Measurements from ENCODE around the gene FAM53B.

Gene FAM53B

GRCh38 chr10:124663228-124663627 lies 81.0 kb downstream of the FAM53B start:
- DNase-seq (ENCODE audit: low read depth) = no peak

- no peak for DNase-seq (ENCODE audit: low read depth)
These were observed 82.5 kb downstream of the FAM53B start for GRCh38 chr10:124661660-124662180.

DNA sequence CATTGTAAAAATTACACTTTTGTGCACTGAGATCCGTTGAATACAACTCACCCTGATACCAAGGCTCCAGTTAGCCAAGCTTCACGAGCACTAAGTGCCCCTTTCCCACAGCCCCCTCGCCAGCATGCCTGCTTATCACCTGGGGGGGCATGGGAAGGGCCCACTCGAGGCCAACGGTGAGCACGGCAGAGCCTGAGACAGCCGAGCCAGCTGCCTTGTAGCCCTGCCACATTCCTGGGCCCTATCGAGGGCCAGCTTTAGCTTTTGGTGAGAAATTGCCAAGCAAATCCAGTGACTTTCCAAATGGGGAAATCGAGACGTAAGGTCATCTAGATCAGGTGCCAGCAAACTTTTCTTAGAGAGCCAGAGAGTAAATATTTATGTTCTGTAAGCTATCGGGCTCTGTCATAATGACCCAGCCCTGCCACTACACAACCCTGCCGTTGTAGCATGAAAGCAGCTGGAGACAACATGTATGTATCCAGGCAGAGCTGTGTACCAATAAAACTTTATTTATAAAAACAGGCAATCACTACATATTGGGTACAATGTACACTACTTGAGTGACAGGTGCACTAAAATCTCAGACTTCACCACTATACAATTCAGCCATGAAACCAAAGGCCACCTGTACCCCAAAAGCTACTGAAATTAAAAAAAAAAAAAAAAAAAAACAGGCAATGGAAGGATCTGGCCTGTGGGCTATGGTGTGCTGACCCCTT lies 83.6 kb downstream of the FAM53B start:
- DNase-seq (ENCODE audit: low read depth) = no peak

GRCh38 chr10:124659380-124659779 lies 84.8 kb downstream of the FAM53B start:
- no peak for DNase-seq (ENCODE audit: low read depth)

GRCh38 chr10:124658591-124659242 lies 85.5 kb downstream of the FAM53B start:
- no peak for DNase-seq (ENCODE audit: low read depth)

DNA sequence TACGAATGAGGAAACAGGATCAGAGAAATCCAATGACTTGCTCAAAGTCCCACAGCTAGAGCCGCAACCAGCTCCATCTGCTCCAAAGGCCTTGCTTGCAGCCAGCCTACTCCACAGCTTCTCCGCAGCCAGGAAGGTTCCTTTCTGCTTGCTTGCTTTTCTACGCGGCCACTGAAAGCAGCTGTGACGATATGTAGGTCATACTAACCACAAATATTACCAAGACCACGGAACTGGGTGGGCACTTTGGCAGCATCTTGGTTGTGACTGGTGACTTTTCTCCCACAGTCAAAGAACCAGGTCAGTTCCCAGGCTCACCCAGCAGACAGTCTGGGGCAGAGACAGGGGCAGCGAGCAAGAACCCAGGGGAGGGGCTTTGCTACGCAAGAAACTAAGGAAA lies 86.4 kb downstream of the FAM53B start:
- no peak for DNase-seq (ENCODE audit: low read depth)

DNA sequence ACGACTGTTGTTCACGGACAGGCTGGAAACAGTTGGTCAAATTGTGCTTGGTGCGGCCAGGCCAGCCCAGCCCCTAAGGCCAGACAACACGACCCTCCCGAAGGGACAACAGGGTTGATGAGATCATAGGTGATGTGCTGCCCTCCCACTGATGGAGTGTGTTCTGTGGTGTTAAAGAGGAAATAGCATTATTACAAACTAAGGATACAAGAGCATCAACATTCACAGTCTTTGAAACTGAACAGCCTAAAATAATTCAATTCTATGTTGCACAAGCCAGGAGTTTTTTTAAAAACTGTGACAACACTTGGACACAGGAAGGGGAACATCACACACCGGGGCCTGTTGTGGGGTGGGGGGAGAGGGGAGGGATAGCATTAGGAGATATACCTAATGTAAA lies 87.6 kb downstream of the FAM53B start:
- DNase-seq (ENCODE audit: low read depth) = no peak

- DNase-seq (ENCODE audit: low read depth) = no peak
These were observed 88.1 kb downstream of the FAM53B start for GRCh38 chr10:124656113-124656490.

- DNase-seq (ENCODE audit: low read depth) = no peak
These were observed 88.7 kb downstream of the FAM53B start for GRCh38 chr10:124655191-124656112.

DNA sequence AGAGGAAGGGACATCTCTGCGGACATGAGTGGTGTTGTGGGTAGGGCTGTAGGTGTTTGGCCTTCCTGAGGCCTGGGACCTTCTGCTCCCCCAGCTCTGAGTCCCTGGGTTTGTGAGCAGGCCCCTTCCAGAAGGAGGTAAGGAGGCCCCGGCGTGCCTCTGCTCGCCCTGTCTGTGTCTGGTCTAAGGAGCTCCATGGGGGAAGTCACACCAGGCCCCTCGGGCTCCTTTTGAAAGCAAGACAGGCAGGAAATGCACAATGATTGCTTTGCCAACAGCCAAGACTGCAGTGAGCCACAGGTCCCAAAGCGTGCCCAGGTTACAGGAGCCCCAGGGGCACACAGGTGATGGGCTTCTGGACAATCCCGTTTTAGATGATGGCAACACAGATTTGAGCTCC lies 89.5 kb downstream of the FAM53B start:
- DNase-seq (ENCODE audit: low read depth) = no peak

DNA sequence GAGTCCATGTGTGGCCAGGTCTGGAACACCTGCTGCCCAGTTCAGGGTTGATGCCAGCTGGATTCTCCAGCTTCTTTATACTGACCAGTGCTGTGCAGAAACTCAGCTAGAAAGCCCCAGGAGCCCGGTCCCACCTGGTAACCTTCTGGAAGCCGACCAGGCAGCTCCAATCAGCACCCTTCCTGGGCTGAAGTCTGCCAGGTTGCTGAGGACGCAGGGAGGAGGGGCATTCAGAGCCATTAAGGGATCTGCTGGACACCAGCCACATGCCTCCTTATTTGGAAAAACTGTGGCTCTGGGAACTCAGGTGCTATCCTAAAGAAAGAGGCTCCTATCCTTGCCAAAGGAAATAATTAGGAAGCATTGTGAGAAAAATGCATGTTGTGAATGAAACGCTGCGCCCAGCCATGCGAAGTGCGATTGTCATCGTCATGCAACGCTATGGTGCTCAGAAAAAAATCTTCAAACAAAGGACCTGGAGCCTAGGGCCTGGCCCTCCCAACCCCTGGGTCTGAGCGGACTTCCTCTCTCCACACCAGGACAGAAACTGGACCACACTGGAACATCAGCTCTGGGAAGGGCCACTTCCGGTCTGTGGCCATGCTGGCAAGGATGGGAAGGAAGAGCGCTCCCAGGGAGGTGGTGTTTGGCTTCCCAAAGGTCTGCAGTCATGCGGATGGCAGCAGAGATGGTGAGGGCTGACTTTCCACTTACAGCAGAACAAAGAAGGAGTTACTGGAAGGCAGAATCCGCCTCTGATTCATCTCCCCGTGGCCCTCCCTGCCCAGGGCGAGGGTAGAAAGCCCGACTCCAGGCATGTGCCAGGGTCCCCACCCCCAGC lies 90.1 kb downstream of the FAM53B start:
- no peak for DNase-seq (ENCODE audit: low read depth)

DNA sequence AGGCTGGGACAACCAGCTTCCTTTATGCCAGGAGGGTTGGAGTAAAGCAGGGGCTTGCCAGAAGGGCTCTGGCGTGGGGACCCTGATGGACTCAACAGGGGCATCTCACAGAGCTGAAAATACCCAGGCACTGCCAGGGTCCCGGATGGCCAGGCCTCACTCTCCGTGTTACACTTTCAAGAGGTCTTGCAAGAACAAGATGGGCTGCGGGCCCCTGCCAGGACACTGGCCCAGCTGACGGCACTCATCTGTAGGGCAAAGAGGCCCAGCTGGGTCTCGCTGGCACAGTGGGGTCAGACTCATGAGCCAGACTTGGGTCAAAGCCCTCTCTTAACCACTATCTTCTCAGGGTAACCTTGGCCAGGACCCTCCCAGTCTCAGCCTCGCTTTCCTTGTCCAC lies 90.9 kb downstream of the FAM53B start:
- no peak for DNase-seq (ENCODE audit: low read depth)

- no peak for DNase-seq (ENCODE audit: low read depth)
These were observed 91.5 kb downstream of the FAM53B start for GRCh38 chr10:124652701-124653100.

- no peak for DNase-seq (ENCODE audit: low read depth)
These were observed 92.0 kb downstream of the FAM53B start for GRCh38 chr10:124652200-124652599.

DNA sequence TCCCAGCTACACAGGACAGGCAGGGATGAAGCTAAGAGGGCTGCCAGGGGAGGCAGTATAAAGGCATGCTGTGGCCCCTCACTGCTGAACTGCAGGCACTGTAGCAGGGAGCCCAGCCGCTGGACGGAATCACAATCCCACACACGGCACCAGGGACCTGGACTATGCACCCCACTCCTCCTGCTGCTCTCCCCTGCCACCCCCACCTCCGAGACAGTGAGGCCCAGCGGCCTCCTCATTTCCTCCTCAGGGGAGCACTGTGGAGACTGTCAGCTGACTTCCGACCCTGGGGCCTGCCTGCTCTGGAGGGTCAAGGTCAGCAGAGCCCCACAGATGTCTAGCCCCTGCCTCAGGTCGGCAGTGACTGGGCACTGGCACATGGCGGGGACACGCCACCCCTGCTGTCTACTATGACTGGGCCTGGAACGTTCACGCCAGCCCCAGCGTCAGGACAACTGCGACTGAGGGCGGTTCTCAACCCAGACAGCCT lies 92.7 kb downstream of the FAM53B start:
- DNase-seq (ENCODE audit: low read depth) = no peak

DNA sequence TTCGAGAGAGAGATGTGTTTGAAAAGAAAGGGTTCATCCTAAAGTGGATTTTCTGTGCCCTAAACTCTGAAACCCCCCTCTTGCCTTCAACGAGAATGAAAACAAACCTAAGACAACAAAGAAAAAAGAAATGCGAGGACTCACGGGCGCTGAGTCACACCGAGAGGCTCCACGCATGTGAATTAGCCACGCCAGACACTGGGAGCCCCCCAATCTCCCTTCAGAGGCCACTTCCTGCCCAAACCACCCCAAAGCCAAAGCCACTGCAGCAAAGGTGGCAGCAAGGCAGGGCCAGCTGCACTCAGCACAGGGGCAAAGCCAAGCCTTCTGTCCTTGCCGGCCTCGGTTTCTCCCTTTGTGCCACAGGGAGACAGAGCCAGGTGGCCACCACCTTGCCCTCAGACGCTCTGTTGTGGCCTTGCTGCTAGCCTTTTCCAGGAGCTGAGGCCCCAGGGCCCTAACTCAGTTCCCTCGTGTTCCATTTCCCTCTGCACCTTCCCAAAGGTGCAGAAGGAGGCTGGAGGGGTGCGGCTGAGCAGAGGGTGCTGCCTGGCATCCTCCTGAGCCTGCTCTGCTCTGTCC lies 93.3 kb downstream of the FAM53B start:
- peak; percentile 65 for DNase-seq (ENCODE audit: low read depth)

DNA sequence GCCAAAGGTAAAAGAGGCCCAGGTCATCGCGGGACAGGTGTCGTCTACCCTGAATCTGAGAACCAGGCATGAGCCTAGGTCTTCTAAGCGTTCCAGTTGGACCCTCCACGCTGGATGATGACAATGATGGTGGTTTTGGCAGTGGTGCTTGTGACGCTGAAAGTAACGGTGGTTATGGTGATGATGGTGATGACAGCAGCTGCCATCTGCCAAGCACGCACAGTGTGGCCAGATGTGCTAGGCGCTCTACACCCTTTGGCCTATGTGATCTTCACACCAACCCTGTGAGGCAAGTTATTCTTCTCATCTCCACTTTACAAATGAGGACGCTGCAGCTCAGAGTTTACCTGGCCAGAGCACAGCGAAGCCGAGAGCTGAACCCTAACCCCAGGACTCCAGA lies 93.9 kb downstream of the FAM53B start:
- DNase-seq (ENCODE audit: low read depth) = no peak

DNA sequence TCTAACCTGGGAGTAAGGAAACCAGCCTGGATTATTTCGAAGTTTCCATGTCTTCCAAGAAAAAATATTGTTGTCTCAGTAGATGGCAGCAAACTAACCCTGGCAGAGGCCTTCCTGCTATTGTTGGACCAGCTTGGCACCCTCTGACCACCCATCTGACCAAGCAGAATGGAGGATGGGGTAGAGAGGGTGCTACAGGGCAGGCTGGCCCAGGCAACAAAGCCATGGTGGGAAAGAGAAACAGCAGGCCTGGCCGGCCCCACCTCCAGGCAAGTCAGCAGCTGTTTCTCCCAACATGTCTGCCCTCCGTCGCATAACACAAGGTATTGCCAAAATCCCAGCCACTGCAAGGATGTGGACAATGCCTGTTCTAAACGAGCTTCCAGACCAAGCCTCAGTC lies 95.0 kb downstream of the FAM53B start:
- DNase-seq (ENCODE audit: low read depth) = no peak

GRCh38 chr10:124648738-124649137 lies 95.4 kb downstream of the FAM53B start:
- DNase-seq (ENCODE audit: low read depth) = peak; percentile 35

- no peak for DNase-seq (ENCODE audit: low read depth)
These were observed 96.1 kb downstream of the FAM53B start for GRCh38 chr10:124648131-124648475.

- DNase-seq (ENCODE audit: low read depth) = peak; percentile 71
These were observed 96.6 kb downstream of the FAM53B start for GRCh38 chr10:124647421-124648130.

Data from activated T-helper 1 cell treated with Interleukin-2 at 50 U/mL for 16 hours (primary cell).